ENCODE results near the gene RPGRIP1. TPM values are rescaled to one million over a fixed set of nuclear protein-coding genes. Genes with fewer than 3 reads are reported as not detected.

RPGRIP1 gene
- total RNA-seq, result not detected in 2 replicates

GRCh38 chr14:21279783-21280182, at the start of gene RPGRIP1:
RPGRIP1 (plus strand) TSS chr14:21280083; CDS start chr14:21287977, 7,894 bp downstream.

DNA sequence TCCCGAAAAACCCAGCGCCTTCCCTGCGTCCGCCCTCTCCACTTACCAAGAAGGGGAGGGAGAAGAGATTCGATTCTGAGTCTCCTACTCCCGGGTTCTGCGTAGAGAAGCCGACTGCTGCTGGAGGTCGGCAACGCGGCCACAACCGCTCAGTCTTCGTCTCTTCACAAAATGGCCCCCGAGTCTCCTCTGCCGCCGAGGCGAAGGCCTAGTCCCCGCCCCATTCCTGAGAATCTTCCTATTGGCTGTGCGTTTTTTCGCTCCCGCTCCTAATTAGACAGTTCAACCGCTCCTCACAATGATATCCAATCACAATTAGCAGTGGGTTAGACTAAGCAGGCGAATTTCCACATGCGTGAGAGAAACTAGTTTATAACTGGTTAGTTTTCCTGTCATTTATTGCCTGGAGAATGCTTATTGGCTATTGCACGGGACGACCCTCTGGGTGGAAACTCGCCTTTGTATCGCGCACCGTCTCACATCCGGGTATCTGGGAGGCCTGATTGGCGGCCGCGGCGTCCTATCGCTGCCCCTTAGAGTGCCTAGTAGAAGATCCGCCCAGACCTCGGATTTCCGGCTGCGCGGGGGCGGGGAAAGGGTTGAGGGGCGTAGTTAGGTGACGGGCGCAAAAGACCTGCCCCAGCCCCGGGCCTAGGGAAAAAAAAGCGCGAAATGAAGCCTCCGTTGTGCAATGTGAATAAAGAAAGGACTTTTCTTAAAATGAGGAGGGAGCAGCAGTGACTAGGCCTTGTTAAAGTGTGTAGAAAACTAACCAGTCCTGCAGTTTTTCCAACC, 10.4 kb upstream of the RPGRIP1 start, which contains the start of gene HNRNPC:
Gene HNRNPC (minus strand): TSS at position 191 of the 795 bp plus-strand sequence. CDS start 35,249 bp downstream, outside the sequence.

Other genes with a start within 250 kb of the RPGRIP1 start
- gene TPPP2, start 249.9 kb upstream of the RPGRIP1 start, total RNA-seq, result not detected in 2 replicates
- not detected in 2 replicates for gene RNASE13, start 245.3 kb upstream of the RPGRIP1 start, total RNA-seq
- not detected in 2 replicates for gene RNASE7, start 237.7 kb upstream of the RPGRIP1 start, total RNA-seq
- not detected in 2 replicates for gene RNASE8, start 222.3 kb upstream of the RPGRIP1 start, total RNA-seq
- 32.0 and 33.3 TPM in 2 replicates for gene ARHGEF40, start 209.8 kb upstream of the RPGRIP1 start, total RNA-seq
- 3.5 and 4.2 TPM in 2 replicates for gene ZNF219, start 181.4 kb upstream of the RPGRIP1 start, total RNA-seq
- gene TMEM253, start 179.0 kb upstream of the RPGRIP1 start, total RNA-seq, result 0.12 and 0.26 TPM in 2 replicates
- not detected in 2 replicates for gene OR5AU1, start 124.0 kb upstream of the RPGRIP1 start, total RNA-seq
- 591 and 671 TPM in 2 replicates for gene HNRNPC, start 10.6 kb upstream of the RPGRIP1 start, total RNA-seq
- 71.5 and 86.1 TPM in 2 replicates for gene SUPT16H, start 103.9 kb downstream of the RPGRIP1 start, total RNA-seq
- gene CHD8, start 176.0 kb downstream of the RPGRIP1 start, total RNA-seq, result 47.7 and 51.1 TPM in 2 replicates
- 20.7 and 24.2 TPM in 2 replicates for gene RAB2B, start 196.9 kb downstream of the RPGRIP1 start, total RNA-seq
- 21.5 and 30.5 TPM in 2 replicates for gene TOX4, start 197.1 kb downstream of the RPGRIP1 start, total RNA-seq
- gene METTL3, start 231.3 kb downstream of the RPGRIP1 start, total RNA-seq, result 39.2 and 52.8 TPM in 2 replicates
- 1.5 and 2.1 TPM in 2 replicates for gene SALL2, start 246.3 kb downstream of the RPGRIP1 start, total RNA-seq